Ovary (tissue), 9 donors: ENCODE data around the gene ZIC2. TPM values are rescaled to one million over a fixed set of nuclear protein-coding genes. Genes with fewer than 3 reads are reported as not detected.

Experiments
- DNase-seq, 5 donors: peaks; one replicate each; pipeline ENCODE4 v3.0.0-alpha.2; 2019 to 2020
- H3K27ac ChIP-seq, 2 donors: fragments of 200-600 bp; one replicate each; pipeline versions ENCODE4 v1.5.1 to v1.8.0; 2019 to 2022
- H3K27me3 ChIP-seq: fragments of 200-600 bp; one replicate; pipeline ENCODE4 v1.8.0; 2022
- H3K36me3 ChIP-seq: fragments of 200-600 bp; sonication (generic); one replicate; pipeline ENCODE4 v1.5.1; 2019
- H3K4me1 ChIP-seq: one replicate; pipeline ENCODE4 v1.8.1; 2013; ENCODE audit warnings: mild to moderate bottlenecking, moderate library complexity; ENCODE audit not compliant: insufficient read depth
- H3K4me3 ChIP-seq: fragments of 200-600 bp; sonication (generic); one replicate; pipeline ENCODE4 v1.5.1; 2017
- H3K9me3 ChIP-seq, 2 donors: fragments of 200-600 bp in 1 of 2; sonication (generic) in 1 of 2; one replicate each; pipeline versions ENCODE4 v1.5.1 to v1.8.1; 2013 to 2019; ENCODE audit warnings: mild to moderate bottlenecking in 1 of 2, moderate library complexity in 1 of 2
- EP300 ChIP-seq: sonication (generic); formaldehyde crosslinking; IDR thresholded peaks from one replicate; pipeline ENCODE4 v1.6.1; 2017; ENCODE audit warnings: antibody characterized with exemption
- POLR2A ChIP-seq: fragments of 450-650 bp; IDR thresholded peaks from one replicate; pipeline ENCODE4 v1.6.1; 2017; ENCODE audit warnings: antibody characterized with exemption, mild to moderate bottlenecking, moderate library complexity
- WGBS, 3 donors: extraction: QIAGEN DNeasy Blood & Tissue Kit in 1 of 3; methylation state at CpG; one replicate each; pipeline versions ENCODE4 v1.1.5 to v1.1.7; 2013 to 2017; 5-methylcytosine and 5-hydroxymethylcytosine counted together
- intact Hi-C, 4 donors: fragments of 100-400 bp; cut with DNase I; formaldehyde crosslinking; loops; one replicate each; pipeline versions ENCODE4 v1.11.0 to v1.15.1; 2022 to 2023
- polyA plus RNA-seq, 2 donors: library from polyadenylated mRNA; stranded (reverse); fragments of 200-250 nt in 1 of 2; fragments of 350-450 nt in 1 of 2; fragmentation: Illumina TruSeq in 1 of 2; extraction: RNeasy Lipid Tissue Mini Kit (QIAGEN cat#74804) in 1 of 2; gene quantifications; one replicate each; pipeline ENCODE4 v1.2.3, GENCODE V29; 2013 to 2014
- total RNA-seq, 7 donors: library from RNA; depleted of rRNA in 2 of 7; stranded (reverse); fragments of >200 nt in 2 of 7; fragmentation: NEBNext Ultra II Directional in 3 of 7; extraction: Animal tissue kit (Norgen Biotek cat#: 25700) in 3 of 7; gene quantifications; one replicate each; pipeline versions ENCODE4 v1.1.0 to v1.2.4, GENCODE V29; 2016 to 2023
- TF ChIP-seq, protein P1 (sequence below), 3 donors: fragments of 450-650 bp in 2 of 3; fragments of 200-600 bp in 1 of 3; IDR thresholded peaks; one replicate each; pipeline versions ENCODE4 v1.5.1 to v1.8.0; 2016 to 2022; ENCODE audit warnings: antibody characterized with exemption in 3 of 3, mild to moderate bottlenecking in 1 of 3
- donor health status: DM: no; HTN: no; CAD: no; lungs with moderate emphysema.
- donor health status: DM: no; HTN: no; CAD: no.
- donor health status: Bipolar disorder and iron deficiency.
- donor health status: DM: yes; HTN: yes; CAD: no.
- donor health status: DM: no; HTN: no; CAD: no.
- donor health status: DM: yes; HTN: yes; CAD: no.

Gene ZIC2
- total and polyA plus RNA-seq, 9 donors, result 0.02 to 0.36 (median 0.07) TPM; not detected in 6

DNA sequence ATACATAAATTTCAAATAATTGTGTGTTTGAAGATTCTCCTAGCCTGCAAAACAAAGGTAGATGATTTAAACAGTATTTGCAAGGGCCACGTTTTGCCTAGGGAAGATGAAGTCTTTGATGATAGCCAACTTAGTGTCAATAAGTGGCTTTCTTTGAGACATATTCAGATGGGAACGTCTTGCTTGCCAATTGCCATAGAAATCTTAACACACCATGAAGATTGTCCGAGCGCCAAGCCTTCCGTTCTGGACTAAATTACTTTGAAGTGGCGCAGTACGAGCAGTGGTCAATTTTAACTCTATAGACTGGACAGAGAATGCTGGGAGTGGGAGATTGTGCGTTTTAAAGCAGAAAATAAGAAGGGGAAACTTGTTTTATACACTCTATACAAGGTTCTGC is 19.9 kb upstream of the ZIC2 start:
- H3K4me1 ChIP-seq, result peaks cover 2% of the 10 kb centered on the region
- intact Hi-C loops, result no loop called here
- WGBS, 3 donors, result 53 to 58% (median 55%) methylated on average over 8 of the region's 8 CpGs
- DNase-seq, result no peak
- peaks cover 2% of the 10 kb centered on the region for H3K27me3 ChIP-seq
- H3K9me3 ChIP-seq, result no peaks in the 10 kb centered on the region
- H3K4me3 ChIP-seq, result no peak overlapping the region
- no peak for TF ChIP-seq EP300
- TF ChIP-seq POLR2A, result no peak
- TF ChIP-seq, protein P1, sequence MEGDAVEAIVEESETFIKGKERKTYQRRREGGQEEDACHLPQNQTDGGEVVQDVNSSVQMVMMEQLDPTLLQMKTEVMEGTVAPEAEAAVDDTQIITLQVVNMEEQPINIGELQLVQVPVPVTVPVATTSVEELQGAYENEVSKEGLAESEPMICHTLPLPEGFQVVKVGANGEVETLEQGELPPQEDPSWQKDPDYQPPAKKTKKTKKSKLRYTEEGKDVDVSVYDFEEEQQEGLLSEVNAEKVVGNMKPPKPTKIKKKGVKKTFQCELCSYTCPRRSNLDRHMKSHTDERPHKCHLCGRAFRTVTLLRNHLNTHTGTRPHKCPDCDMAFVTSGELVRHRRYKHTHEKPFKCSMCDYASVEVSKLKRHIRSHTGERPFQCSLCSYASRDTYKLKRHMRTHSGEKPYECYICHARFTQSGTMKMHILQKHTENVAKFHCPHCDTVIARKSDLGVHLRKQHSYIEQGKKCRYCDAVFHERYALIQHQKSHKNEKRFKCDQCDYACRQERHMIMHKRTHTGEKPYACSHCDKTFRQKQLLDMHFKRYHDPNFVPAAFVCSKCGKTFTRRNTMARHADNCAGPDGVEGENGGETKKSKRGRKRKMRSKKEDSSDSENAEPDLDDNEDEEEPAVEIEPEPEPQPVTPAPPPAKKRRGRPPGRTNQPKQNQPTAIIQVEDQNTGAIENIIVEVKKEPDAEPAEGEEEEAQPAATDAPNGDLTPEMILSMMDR (IDR thresholded peaks at IDR 0.05), result no peak
- no peak overlapping the region for H3K27ac ChIP-seq
- H3K36me3 ChIP-seq, result no peaks in the 10 kb centered on the region

DNA sequence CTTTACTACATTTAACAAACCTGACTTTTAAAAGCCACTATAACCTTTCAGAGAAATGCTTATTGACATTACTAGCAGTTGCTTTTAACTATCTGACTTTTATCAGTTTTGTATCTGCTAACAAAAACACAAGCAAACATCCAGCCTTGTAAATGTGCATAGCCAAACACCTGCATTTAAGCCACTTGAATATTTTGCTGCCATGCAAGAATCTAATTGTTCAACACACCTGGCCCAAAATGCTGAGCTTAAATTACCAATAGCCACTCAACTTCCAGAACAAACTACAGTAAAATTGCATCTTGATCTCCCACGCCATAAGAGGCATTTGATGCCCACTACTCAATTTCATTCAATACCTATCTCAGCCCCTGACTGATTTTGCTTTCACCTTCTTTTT is 19.3 kb upstream of the ZIC2 start:
- Histone ChIP-seq H3K9me3 (no peaks in the 10 kb centered on the region), H3K4me1 (peaks cover under 1% of the 10 kb centered on the region), H3K4me3 (no peak overlapping the region), H3K36me3 (no peaks in the 10 kb centered on the region), H3K27me3 (peaks cover 2% of the 10 kb centered on the region), H3K27ac (no peak overlapping the region)
- intact Hi-C loops, result no loop called here
- WGBS, 3 donors, result 59 to 67% (median 67%) methylated on average over 1 of the region's 1 CpG
- no peak for TF ChIP-seq EP300
- TF ChIP-seq POLR2A, result no peak
- TF ChIP-seq, protein P1 (IDR thresholded peaks at IDR 0.05), result no peak
- DNase-seq, result no peak

DNA sequence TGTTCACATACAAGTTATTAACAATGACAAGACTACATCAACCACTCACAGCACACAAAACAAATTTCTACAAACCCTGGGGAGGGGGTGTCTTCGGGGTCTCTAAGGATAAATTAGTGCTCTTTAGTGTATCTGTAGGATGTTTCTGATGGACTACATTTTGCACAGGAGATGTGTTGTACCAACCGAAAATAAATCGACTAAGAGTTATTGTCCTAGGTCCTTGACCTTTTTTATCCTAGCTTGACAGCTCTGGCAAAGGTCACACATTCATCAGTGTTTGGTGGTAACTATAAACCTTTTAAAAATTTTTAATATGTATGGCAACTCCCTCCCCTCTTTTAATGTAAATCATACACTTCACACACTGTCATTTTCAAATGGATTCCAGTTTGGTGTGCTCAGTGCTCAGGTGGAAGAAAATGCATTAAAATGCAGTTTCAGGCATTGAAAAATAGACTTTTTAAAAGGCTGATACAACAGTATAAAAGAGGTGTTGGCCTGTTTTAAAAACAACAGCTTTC is 17.7 kb upstream of the ZIC2 start:
- no peaks in the 10 kb centered on the region for H3K9me3 ChIP-seq
- H3K4me3 ChIP-seq, result no peak overlapping the region
- H3K36me3 ChIP-seq, result no peaks in the 10 kb centered on the region
- no peak for DNase-seq
- H3K27me3 ChIP-seq, result peaks cover 5% of the 10 kb centered on the region
- intact Hi-C loops, result no loop called here
- no peaks in the 10 kb centered on the region for H3K4me1 ChIP-seq
- 21 to 41% (median 27%) methylated on average over 3 of the region's 3 CpGs for WGBS, 3 donors
- H3K27ac ChIP-seq, result no peak overlapping the region
- TF ChIP-seq EP300, result no peak
- TF ChIP-seq, protein P1 (IDR thresholded peaks at IDR 0.05), result no peak
- no peak for TF ChIP-seq POLR2A

DNA sequence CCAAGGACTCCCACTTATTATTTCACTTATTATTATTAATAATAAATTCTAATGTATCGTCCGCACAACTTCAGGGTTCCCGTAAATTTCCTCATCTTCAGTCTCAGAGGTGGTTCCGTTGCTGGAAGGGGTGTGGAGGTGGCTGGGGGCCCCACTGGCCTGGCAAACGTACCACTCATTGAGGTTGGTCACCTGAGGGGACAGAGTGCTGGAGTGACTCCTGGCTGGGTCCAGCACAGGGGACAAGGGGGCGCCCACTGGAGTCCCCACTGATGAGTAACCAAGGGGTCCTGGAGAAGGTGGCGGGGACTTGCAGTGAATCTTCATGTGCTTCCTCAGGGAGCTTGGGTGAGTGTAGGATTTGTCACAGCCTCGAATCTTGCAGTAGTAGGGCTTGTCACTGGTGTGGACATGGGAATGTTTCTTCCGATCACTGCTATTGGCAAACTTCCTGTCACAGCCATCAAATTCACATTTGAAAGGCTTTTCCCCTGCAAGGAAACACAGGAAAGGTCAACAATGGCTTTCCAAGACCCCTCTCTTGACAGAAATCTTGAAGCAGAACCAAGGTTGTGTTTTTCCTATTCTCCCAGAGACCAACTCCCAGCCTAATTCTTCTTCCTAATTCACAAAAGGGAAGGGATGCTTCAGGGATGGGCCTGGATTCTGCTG is 16.1 kb upstream of the ZIC2 start:
- 83 to 86% (median 85%) methylated on average over 9 of the region's 9 CpGs for WGBS, 3 donors
- DNase-seq, result no peak
- Histone ChIP-seq H3K4me1 (no peaks in the 10 kb centered on the region), H3K27ac (no peak overlapping the region), H3K4me3 (no peak overlapping the region), H3K9me3 (no peaks in the 10 kb centered on the region), H3K27me3 (peaks cover 8% of the 10 kb centered on the region), H3K36me3 (no peaks in the 10 kb centered on the region)
- TF ChIP-seq POLR2A (no peak), EP300 (no peak)
- TF ChIP-seq, protein P1 (IDR thresholded peaks at IDR 0.05), result no peak
- intact Hi-C loops, result no loop called here
